HG02840 (cell line): ENCODE data around the gene CFAP92.
"Not testable (repeated sequence)": the region's sequence is repeated elsewhere in the genome, so short reads cannot be mapped to it uniquely, and the experiment has no call there.

ENCODE experiments used
- ATAC-seq: cut with Tn5 transposase; IDR thresholded peaks from one replicate; pipeline ENCODE4 v1.9.1; 2021; ENCODE audit warnings: mild to moderate bottlenecking, moderate library complexity, moderate number of reproducible peaks; ENCODE audit not compliant: unreplicated experiment, low FRiP score

The CFAP92 gene

GRCh38 chr3:128872744-128873143, 121.1 kb downstream of the CFAP92 start:
- ATAC-seq: no peak

GRCh38 chr3:128872282-128872681, 121.6 kb downstream of the CFAP92 start:
- no peak for ATAC-seq

- no peak for ATAC-seq
These were observed 123.5 kb downstream of the CFAP92 start for GRCh38 chr3:128870347-128870746.

- ATAC-seq: no peak
These were observed 126.4 kb downstream of the CFAP92 start for GRCh38 chr3:128867200-128868125.

- not testable (repeated sequence) for ATAC-seq
These were observed 128.7 kb downstream of the CFAP92 start for GRCh38 chr3:128864849-128865804.

- ATAC-seq: no peak
These were observed 129.5 kb downstream of the CFAP92 start for GRCh38 chr3:128864351-128864811.

GRCh38 chr3:128863560-128863959, 130.3 kb downstream of the CFAP92 start:
- no peak for ATAC-seq

- ATAC-seq: no peak
These were observed 132.4 kb downstream of the CFAP92 start for GRCh38 chr3:128861491-128861890.
